AG10803 (cell line): ENCODE measurements around the gene CRYBA4.

ENCODE experiments used
- DNase-seq: peaks from one replicate; pipeline ENCODE4 v3.0.0; 2010; ENCODE audit warnings: low read depth
- H3K4me3 ChIP-seq: 2 replicates; pipeline ENCODE4 v1.5.1; 2011; ENCODE audit warnings: mild to moderate bottlenecking, low read length, control low read depth
- CTCF ChIP-seq: conservative IDR thresholded peaks from 2 replicates; pipeline ENCODE4 v1.5.1; 2011; ENCODE audit warnings: mild to moderate bottlenecking, low read length, control low read depth, inconsistent platforms

Gene CRYBA4

GRCh38 chr22:26670459-26670858, 48.7 kb downstream of the CRYBA4 start:
- no peak for DNase-seq
- TF ChIP-seq CTCF, result no peak
- H3K4me3 ChIP-seq, result no peak overlapping the region

- DNase-seq, result no peak
- no peak overlapping the region for H3K4me3 ChIP-seq
- TF ChIP-seq CTCF, result no peak
Measured at GRCh38 chr22:26671317-26672059, 49.7 kb downstream of the CRYBA4 start.

DNA sequence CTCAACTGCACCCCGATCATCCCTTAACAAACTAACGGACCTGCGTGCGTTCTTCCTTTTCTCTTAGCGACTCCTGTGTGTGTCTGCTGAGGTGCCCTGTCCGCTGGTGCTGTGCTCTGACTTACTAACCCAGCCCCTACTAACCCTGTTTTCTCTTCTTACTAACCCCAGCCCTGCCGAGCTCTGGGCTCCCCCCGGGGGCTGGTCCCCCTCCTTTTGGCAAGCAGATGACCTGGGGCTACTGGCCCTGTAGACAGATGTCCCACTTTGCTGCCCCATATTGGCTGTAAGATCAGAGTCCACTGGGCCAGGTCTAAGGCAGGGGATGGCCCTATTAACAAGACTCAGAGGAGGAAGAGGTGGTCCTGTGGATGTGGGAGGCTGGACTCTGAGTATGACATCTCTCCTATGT, 50.3 kb downstream of the CRYBA4 start:
- no peak for TF ChIP-seq CTCF
- no peak for DNase-seq
- H3K4me3 ChIP-seq, result peak overlapping the region; percentile 96

DNA sequence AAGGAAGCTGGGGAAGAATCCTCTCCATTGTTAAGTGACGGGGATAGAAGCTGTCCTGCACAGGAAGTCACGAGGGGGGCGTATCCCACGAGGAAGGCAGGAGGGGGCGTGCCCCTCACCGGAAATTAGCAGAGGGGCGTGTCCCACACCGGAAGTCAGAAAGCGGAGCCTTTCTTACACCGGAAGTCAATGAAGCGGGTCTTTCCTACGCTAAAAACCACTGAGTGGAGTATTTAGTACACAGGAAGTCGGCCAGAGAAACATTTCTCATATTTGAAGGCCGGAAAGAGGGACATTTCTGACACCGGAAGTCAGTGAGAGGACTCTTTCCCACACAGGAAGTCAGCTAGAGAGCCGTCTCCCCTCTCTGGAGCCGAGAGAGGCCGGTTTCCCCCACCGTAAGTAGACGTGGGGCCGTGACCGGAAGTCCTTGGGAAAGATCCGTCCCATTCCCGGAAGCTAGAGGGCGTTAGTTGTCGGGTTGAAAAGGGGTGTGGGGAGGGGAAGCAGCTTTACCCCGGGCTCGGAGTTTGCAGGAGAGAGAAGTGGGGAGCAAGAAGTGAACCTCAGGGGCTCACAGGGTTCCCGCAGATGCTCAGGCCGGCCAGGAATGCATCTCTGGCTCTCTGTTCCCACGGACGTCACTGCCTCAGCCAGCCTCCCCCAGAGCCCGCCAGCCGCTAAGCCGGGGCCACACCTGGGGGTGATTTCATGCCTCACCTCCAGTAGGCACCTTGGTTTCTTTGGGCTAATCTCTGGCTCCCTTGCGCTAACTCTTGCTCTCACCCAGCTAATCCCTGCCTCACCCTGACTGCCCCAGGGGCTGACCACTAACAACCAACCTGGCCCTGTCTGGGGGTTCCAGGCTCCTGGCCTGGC, 51.1 kb downstream of the CRYBA4 start:
- H3K4me3 ChIP-seq, result peak overlapping the region; percentile 96
- peak; percentile 96 for DNase-seq
- peak; percentile 64 for TF ChIP-seq CTCF

- peak; percentile 51 for DNase-seq
- H3K4me3 ChIP-seq, result peak overlapping the region; percentile 96
- TF ChIP-seq CTCF, result no peak
Measured at GRCh38 chr22:26673486-26673885, 51.7 kb downstream of the CRYBA4 start.

DNA sequence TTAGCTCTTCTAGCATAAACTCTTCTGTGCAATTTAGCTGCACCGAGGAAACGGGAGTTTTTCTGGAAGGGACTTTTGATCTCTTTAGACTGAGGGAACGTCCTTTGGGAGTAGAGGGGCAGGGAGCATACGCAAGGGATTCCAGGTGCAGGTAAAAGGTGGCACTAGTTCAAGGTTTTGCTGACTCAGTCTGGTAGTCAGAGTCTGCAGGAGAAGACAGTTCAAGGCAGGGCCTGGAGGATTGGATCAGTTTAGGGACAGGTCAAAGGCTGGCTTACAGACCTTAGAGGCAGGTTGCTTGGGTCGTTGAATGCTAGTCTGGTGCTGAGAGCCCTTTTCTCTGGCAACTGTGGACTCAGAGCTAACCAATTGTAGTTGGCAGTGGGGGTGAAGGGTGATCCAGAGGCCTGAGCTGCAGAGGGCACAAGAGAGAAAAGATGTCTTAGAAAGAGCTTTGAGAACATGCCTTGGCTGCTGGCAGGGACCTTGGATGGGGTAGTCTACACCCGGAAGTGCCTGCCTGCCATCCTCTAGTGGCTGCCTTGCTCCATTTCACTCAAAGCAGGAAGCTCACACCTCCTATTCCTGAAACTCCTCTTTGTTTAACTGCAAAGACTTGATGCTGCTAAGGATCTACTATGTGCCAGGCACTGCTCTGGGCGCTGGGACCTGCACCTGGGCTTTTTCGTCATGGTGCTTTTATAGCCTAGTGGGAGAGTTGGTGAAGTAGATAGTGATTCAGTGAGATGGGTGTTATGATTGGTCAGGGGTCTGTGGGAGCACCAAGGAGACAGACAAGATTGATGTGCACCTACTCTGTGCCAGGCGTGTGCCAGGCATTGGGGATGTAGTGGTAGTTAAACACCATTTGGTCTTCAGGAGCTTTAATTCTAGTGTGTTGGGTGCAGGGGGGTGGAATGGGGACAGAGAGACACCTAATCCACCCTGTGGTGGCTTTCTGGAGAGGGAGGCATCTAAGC, 52.7 kb downstream of the CRYBA4 start:
- DNase-seq, result no peak
- TF ChIP-seq CTCF, result no peak
- H3K4me3 ChIP-seq, result peak overlapping the region; percentile 96
